ENCODE results near the gene GPHA2.

DNA sequence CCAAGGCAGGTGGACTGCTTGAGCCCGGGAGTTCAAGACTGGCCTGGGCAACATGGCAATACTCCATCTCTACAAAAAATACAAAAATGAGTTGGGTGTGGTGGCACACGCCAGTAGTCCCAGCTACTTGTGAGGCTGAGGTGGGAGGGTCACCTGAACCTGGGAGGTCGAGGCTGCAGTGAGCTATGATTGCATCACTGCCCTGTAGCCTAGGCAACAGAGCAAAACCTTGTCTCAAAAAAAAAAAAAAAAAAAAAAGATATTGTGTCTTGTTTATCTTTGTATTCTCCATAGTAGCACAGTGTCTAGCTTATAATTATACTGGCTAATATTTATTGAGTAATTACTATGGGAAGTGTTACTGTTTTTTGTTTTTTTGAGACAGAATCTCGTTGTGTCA lies 15.8 kb upstream of the GPHA2 start:
- TF ChIP-seq, protein P1, sequence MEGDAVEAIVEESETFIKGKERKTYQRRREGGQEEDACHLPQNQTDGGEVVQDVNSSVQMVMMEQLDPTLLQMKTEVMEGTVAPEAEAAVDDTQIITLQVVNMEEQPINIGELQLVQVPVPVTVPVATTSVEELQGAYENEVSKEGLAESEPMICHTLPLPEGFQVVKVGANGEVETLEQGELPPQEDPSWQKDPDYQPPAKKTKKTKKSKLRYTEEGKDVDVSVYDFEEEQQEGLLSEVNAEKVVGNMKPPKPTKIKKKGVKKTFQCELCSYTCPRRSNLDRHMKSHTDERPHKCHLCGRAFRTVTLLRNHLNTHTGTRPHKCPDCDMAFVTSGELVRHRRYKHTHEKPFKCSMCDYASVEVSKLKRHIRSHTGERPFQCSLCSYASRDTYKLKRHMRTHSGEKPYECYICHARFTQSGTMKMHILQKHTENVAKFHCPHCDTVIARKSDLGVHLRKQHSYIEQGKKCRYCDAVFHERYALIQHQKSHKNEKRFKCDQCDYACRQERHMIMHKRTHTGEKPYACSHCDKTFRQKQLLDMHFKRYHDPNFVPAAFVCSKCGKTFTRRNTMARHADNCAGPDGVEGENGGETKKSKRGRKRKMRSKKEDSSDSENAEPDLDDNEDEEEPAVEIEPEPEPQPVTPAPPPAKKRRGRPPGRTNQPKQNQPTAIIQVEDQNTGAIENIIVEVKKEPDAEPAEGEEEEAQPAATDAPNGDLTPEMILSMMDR (IDR thresholded peaks at IDR 0.05) = no peak
- no peak for TF ChIP-seq POLR2A (IDR thresholded peaks at IDR 0.05)
